Stimulated activated CD8-positive, alpha-beta memory T cell treated with anti-CD3 and anti-CD28 coated beads, Interleukin-4, amount 100 ng/mL, for 1 hour (primary cell): ENCODE measurements around the gene CGREF1.

ENCODE experiments used
- DNase-seq, 2 donors: peaks; one replicate each; pipeline ENCODE4 v3.0.0-alpha.2; 2020; ENCODE audit warnings: low read depth in 2 of 2, low spot score in 1 of 2

CGREF1 gene

GRCh38 chr2:27050996-27051901 is 67.7 kb downstream of the CGREF1 start, which contains the start of gene AGBL5:
AGBL5 (plus strand) TSS chr2:27051668; CDS start chr2:27052959, 1,291 bp downstream.
- DNase-seq = peak; percentile 91 to 93
